Measurements from ENCODE around the gene RNF214. TPM values are rescaled to one million over a fixed set of nuclear protein-coding genes. Genes with fewer than 3 reads are reported as not detected.

RNF214 gene
- total and polyA plus RNA-seq, 2 of the 4 experiments (the other 2 are of a cell fraction): 7.9 to 14.8 TPM

DNA sequence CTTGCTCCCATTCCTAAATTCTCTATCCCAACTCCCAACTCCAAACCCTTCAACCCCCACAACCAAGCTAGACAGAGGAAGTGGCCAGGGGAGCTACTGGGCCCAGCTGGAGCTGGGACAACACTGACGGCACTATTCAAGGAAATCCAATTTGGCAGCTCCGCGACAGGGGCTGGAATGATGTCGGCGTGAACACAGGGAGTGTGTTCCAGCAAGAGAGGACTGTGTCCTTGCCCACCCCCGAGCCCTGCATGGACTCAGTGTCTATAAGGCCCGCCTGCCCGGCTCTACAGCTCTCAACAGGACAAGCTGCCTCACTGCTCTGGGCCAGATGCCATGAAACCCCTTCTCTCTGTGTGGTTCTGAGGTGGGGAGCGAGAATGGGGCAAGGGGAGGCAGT, 11.9 kb upstream of the RNF214 start:
- ChIA-PET CTCF (no interaction called here), POLR2A (ENCODE audit: unreplicated experiment) (interaction anchor here (1.5 kb wide), 1 partner anchor 21 kb away, joined by 4 read pairs; the partner anchor contains the start of gene TAGLN)
- Histone ChIP-seq H3K18ac (ENCODE audit: low read depth, low read length) (peak overlapping the region; percentile 59), H4K5ac (ENCODE audit: low read depth, low read length) (peak overlapping the region; percentile 32; the same call in 1 of the 2 replicates), H2AFZ (replicated peaks; ENCODE audit: low read length, poor library complexity) (no peak overlapping the region), H3K56ac (ENCODE audit: extremely low read depth, insufficient read depth, low read length) (no peak overlapping the region), H3K79me1 (ENCODE audit: low read depth in 1 of 2, low read length in 2 of 2) (peaks cover 18 to 51% of the 10 kb centered on the region in 2 experiments; a peak in 3 of 4 replicates), H3K9ac (ENCODE audit: low read depth, low read length) (peak overlapping the region; percentile 26; the same call in 1 of the 2 replicates), H3K4me1 (ENCODE audit: control insufficient read depth, insufficient read depth, low read length) (peaks cover 40% of the 10 kb centered on the region), H4K20me1 (ENCODE audit: insufficient read depth, low read length) (no peaks in the 10 kb centered on the region), H3K14ac (replicated peaks; ENCODE audit: low read depth, low read length) (0 out of 2 replicates have a peak overlapping the region, but pooled peaks have one; percentile 92), H3K27me3 (ENCODE audit: control insufficient read depth, insufficient read depth, low read length) (no peaks in the 10 kb centered on the region), H4K91ac (ENCODE audit: insufficient read depth, low read depth, low read length) (peak overlapping the region; percentile 81), H2BK20ac (ENCODE audit: low read depth, low read length) (peak overlapping the region; percentile 43; the same call in 1 of the 2 replicates), H3K9me3 (ENCODE audit: control insufficient read depth, insufficient read depth, low read length) (no peaks in the 10 kb centered on the region), H3K23ac (ENCODE audit: low read depth, low read length) (peak overlapping the region; percentile 41; the same call in 1 of the 2 replicates), H2BK15ac (ENCODE audit: low read depth, low read length) (peak overlapping the region; percentile 16; the same call in 2 of the 3 replicates), H2AK5ac (ENCODE audit: low read depth, low read length) (peak overlapping the region; percentile 69), H2BK120ac (ENCODE audit: low read depth, low read length) (peak overlapping the region; percentile 81), H2BK5ac (ENCODE audit: low read depth, low read length, poor library complexity, severe bottlenecking) (peak overlapping the region; percentile 77), H3K36me3 (ENCODE audit: control insufficient read depth, insufficient read depth, low read length) (peaks cover 46% of the 10 kb centered on the region), H2AK9ac (replicated peaks; ENCODE audit: low read depth, low read length, poor library complexity) (peak overlapping the region; percentile 29), H3K4ac (ENCODE audit: low read depth, low read length) (peak overlapping the region; percentile 99), H3K4me2 (ENCODE audit: low read depth, low read length) (no peak overlapping the region), H3K4me3 (ENCODE audit: insufficient read depth, low read depth, low read length) (no peak overlapping the region), H3K9me1 (ENCODE audit: insufficient read depth, low read length) (peaks cover 28% of the 10 kb centered on the region), H4K8ac (ENCODE audit: low read depth in 2 of 2, low read length in 2 of 2) (peak overlapping the region; percentile 5 to 88; a peak in 2 of 4 replicates), H3K27ac (ENCODE audit: insufficient read depth, low read length) (peak overlapping the region; percentile 58)
- no TSS peak for BruUV-seq (replicated peaks)
- intact Hi-C loops (cut with micrococcal nuclease) (loop anchor here (10.0 kb wide), 1 partner anchor 366 kb away; no protein-coding TSS in a partner anchor), dilution Hi-C loops (cut with HindIII; ENCODE audit: low sequenced_read_pairs, unreplicated experiment) (no loop called here), in situ Hi-C loops (cut with MboI; ENCODE audit: low sequenced_read_pairs) (loop anchor here (10.0 kb wide), 1 partner anchor 346 kb away; no protein-coding TSS in a partner anchor)
- TF ChIP-seq NFE2L2 (IDR thresholded peaks at IDR 0.05; ENCODE audit: low read depth, low read length): no peak
- DNase-seq (no peak), ATAC-seq (ENCODE audit: low read depth) (no peak)
- 76% methylated on average over 5 of the region's 9 CpGs; no CpG with 5 or more reads in 1 of the 2 experiments for WGBS, 2 experiments (ENCODE audit: extremely low coverage in 2 of 2, insufficient read length in 1 of 2)
